GM18498 (cell line): Measurements from ENCODE around the gene TKTL1.

Experiments used
- ATAC-seq: cut with Tn5 transposase; IDR thresholded peaks from one replicate; pipeline ENCODE4 v1.9.1; 2021; ENCODE audit warnings: mild to moderate bottlenecking, moderate library complexity; ENCODE audit not compliant: unreplicated experiment

The TKTL1 gene

GRCh38 chrX:154373340-154374306, 78.0 kb downstream of the TKTL1 start:
- no peak for ATAC-seq

- ATAC-seq: no peak
Observed at GRCh38 chrX:154374313-154375155, 78.9 kb downstream of the TKTL1 start, which contains the start of gene FLNA. Gene FLNA (minus strand): TSS chrX:154374634. CDS start chrX:154371245, 3,389 bp downstream.

DNA sequence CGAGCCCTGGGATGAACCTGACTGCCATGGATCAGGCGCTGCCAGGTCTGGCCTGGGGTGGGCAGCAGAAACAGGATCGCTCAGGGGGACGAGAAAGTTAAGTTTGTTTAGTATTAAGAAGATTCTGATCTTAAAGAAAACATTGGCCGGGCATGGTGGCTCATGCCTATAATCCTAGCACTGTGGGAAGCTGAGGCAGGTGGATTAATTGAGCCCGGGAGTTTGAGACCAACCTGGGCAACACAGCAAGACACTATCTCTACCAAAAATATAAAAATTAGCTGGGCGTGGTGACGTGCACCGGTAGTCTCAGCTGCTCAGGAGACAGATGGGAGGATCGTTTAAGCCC, 79.5 kb downstream of the TKTL1 start:
- no peak for ATAC-seq

DNA sequence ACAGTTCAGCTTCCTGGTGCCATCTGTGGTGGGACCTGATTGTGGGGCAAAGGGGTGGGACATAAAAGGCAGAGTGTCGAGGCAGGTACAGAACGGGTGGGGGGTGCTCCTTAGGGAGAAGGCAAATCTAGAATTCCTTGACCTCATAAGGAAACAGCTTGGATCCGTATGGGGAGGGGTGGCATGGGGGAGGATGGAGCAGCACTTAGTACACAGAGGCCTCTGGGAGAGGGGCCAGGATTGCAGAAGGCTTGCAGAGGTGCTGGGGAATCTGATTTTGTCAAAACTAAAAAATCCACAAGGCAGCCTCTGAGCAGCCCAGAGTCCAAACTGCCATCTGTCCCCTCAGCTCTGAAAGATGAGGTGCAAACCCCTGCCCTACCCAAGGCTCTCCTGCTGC, 81.2 kb downstream of the TKTL1 start:
- ATAC-seq: no peak

GRCh38 chrX:154378059-154378798, 82.6 kb downstream of the TKTL1 start:
- peak; percentile 3 for ATAC-seq

GRCh38 chrX:154378799-154379568, 83.4 kb downstream of the TKTL1 start, which contains the start of gene EMD:
Gene EMD (plus strand): TSS chrX:154379295. CDS start chrX:154379485, 190 bp downstream.
- peak; percentile 82 for ATAC-seq

DNA sequence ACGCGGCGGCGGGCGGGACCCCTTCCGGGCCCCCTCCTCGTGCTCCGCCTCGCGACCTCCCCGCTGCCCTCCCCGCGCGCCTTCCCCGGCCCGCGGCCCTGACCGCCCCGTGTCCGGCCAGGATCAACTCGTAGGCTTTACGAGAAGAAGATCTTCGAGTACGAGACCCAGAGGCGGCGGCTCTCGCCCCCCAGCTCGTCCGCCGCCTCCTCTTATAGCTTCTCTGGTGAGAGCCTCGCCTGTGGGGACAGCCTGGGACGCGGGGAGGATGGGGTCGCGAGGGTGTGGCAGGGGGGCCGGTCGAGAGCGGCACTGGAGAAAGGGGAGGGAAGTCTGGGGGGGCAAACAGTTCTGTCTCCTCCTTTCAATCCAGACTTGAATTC, 84.0 kb downstream of the TKTL1 start:
- ATAC-seq: no peak
